ENCODE measurements around the gene FAR2. TPM values are rescaled to one million over a fixed set of nuclear protein-coding genes. Genes with fewer than 3 reads are reported as not detected.

FAR2 gene
- total and polyA plus RNA-seq, 4 donors = 7.1 to 14.4 (median 11.2) TPM

- H3K4me3 ChIP-seq = no peak overlapping the region
- H3K27ac ChIP-seq (ENCODE audit: low read depth in 1 of 2, low read length in 1 of 2) = no peak overlapping the region
- ATAC-seq (ENCODE audit: insufficient read depth, low FRiP score) = no peak
- 88 to 93% methylated on average over 6 of the region's 6 CpGs for WGBS, 2 donors
- peaks cover 0 to 6% (median 0%) of the 10 kb centered on the region in 5 donors for H3K4me1 ChIP-seq (ENCODE audit: control insufficient read depth in 5 of 5, insufficient read depth in 5 of 5, low read length in 5 of 5)
- no peaks in the 10 kb centered on the region for H3K27me3 ChIP-seq (ENCODE audit: control insufficient read depth in 3 of 3, insufficient read depth in 3 of 3, low read length in 2 of 3)
- H3K9me3 ChIP-seq (ENCODE audit: control insufficient read depth in 4 of 4, insufficient read depth in 3 of 4, low read length in 3 of 4) = no peaks in the 10 kb centered on the region
- H3K9ac ChIP-seq (ENCODE audit: insufficient read depth in 1 of 2, low read length in 2 of 2) = no peak overlapping the region
- H3K36me3 ChIP-seq (ENCODE audit: control insufficient read depth in 4 of 4, insufficient read depth in 4 of 4, low read length in 4 of 4) = no peaks in the 10 kb centered on the region
- no peak for DNase-seq
- TF ChIP-seq CTCF (IDR thresholded peaks at IDR 0.05; ENCODE audit: control extremely low read depth, extremely low read depth) = no peak
These were observed 42.3 kb downstream of the FAR2 start for GRCh38 chr12:29191267-29191850.

GRCh38 chr12:29198901-29199300 is 49.8 kb downstream of the FAR2 start:
- no peak for TF ChIP-seq CTCF (IDR thresholded peaks at IDR 0.05; ENCODE audit: control extremely low read depth, extremely low read depth)
- Histone ChIP-seq H3K4me1 (ENCODE audit: control insufficient read depth in 5 of 5, insufficient read depth in 5 of 5, low read length in 5 of 5) (no peaks in the 10 kb centered on the region), H3K9me3 (ENCODE audit: control insufficient read depth in 4 of 4, insufficient read depth in 3 of 4, low read length in 3 of 4) (no peaks in the 10 kb centered on the region), H3K9ac (ENCODE audit: insufficient read depth in 1 of 2, low read length in 2 of 2) (no peak overlapping the region), H3K27ac (ENCODE audit: low read depth in 1 of 2, low read length in 1 of 2) (no peak overlapping the region), H3K4me3 (no peak overlapping the region), H3K36me3 (ENCODE audit: control insufficient read depth in 4 of 4, insufficient read depth in 4 of 4, low read length in 4 of 4) (no peaks in the 10 kb centered on the region), H3K27me3 (ENCODE audit: control insufficient read depth in 3 of 3, insufficient read depth in 3 of 3, low read length in 2 of 3) (no peaks in the 10 kb centered on the region)
- DNase-seq (no peak), ATAC-seq (ENCODE audit: insufficient read depth, low FRiP score) (no peak)
- WGBS, 2 donors = 96% methylated on average over 1 of the region's 1 CpG

- no peak for ATAC-seq (ENCODE audit: insufficient read depth, low FRiP score)
- 53 to 67% methylated on average over 5 of the region's 5 CpGs for WGBS, 2 donors
- Histone ChIP-seq H3K4me1 (ENCODE audit: control insufficient read depth in 5 of 5, insufficient read depth in 5 of 5, low read length in 5 of 5) (no peaks in the 10 kb centered on the region), H3K27me3 (ENCODE audit: control insufficient read depth in 3 of 3, insufficient read depth in 3 of 3, low read length in 2 of 3) (no peaks in the 10 kb centered on the region), H3K9me3 (ENCODE audit: control insufficient read depth in 4 of 4, insufficient read depth in 3 of 4, low read length in 3 of 4) (no peaks in the 10 kb centered on the region), H3K36me3 (ENCODE audit: control insufficient read depth in 4 of 4, insufficient read depth in 4 of 4, low read length in 4 of 4) (peaks cover 0 to 1% (median 0%) of the 10 kb centered on the region in 4 donors), H3K4me3 (no peak overlapping the region), H3K9ac (ENCODE audit: insufficient read depth in 1 of 2, low read length in 2 of 2) (no peak overlapping the region), H3K27ac (ENCODE audit: low read depth in 1 of 2, low read length in 1 of 2) (no peak overlapping the region)
- TF ChIP-seq CTCF (IDR thresholded peaks at IDR 0.05; ENCODE audit: control extremely low read depth, extremely low read depth) = no peak
- no peak for DNase-seq
These were observed 51.5 kb downstream of the FAR2 start for GRCh38 chr12:29200586-29200985.

- Histone ChIP-seq H3K4me3 (no peak overlapping the region), H3K36me3 (ENCODE audit: control insufficient read depth in 4 of 4, insufficient read depth in 4 of 4, low read length in 4 of 4) (peaks cover 0 to 1% (median 0%) of the 10 kb centered on the region in 4 donors), H3K9ac (ENCODE audit: insufficient read depth in 1 of 2, low read length in 2 of 2) (no peak overlapping the region), H3K27me3 (ENCODE audit: control insufficient read depth in 3 of 3, insufficient read depth in 3 of 3, low read length in 2 of 3) (no peaks in the 10 kb centered on the region), H3K9me3 (ENCODE audit: control insufficient read depth in 4 of 4, insufficient read depth in 3 of 4, low read length in 3 of 4) (no peaks in the 10 kb centered on the region), H3K4me1 (ENCODE audit: control insufficient read depth in 5 of 5, insufficient read depth in 5 of 5, low read length in 5 of 5) (no peaks in the 10 kb centered on the region), H3K27ac (ENCODE audit: low read depth in 1 of 2, low read length in 1 of 2) (no peak overlapping the region)
- ATAC-seq (ENCODE audit: insufficient read depth, low FRiP score) (no peak), DNase-seq (no peak)
- 54 to 58% methylated on average over 3 of the region's 3 CpGs for WGBS, 2 donors
- no peak for TF ChIP-seq CTCF (IDR thresholded peaks at IDR 0.05; ENCODE audit: control extremely low read depth, extremely low read depth)
These were observed 52.2 kb downstream of the FAR2 start for GRCh38 chr12:29201296-29201695.

All from lung (tissue), 12 donors.